Measurements from ENCODE around the gene FRYL. TPM values are rescaled to one million over a fixed set of nuclear protein-coding genes. Genes with fewer than 3 reads are reported as not detected.

The FRYL gene
- total RNA-seq, 1 experiment from 2014 or later: 47.7 TPM

DNA sequence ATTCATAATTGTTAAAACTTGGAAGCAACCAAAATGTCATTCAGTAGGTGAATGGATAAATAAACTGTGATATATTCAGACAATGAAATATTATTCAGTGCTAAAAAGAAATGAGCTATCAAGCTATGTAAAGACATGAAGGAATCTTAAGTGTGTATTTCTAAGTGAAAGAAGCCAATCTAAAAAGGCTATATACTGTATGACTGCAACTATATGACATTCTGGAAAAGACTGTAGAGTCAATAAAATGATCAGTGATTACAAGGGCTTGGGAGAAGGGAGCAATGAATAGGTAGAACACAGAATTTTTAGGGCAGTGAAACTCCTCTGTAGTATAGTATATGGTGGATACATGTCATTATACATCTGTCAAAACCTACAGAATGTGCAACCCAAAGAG lies 139.9 kb downstream of the FRYL start:
- Histone ChIP-seq H3K9me2 (ENCODE audit: insufficient read depth) (no peaks in the 10 kb centered on the region), H3K9me3 (ENCODE audit: control insufficient read depth in 1 of 2, insufficient read depth in 1 of 2, low read depth in 1 of 2, low read length in 2 of 2) (no peaks in the 10 kb centered on the region), H3K27me3 (ENCODE audit: insufficient read depth, low read length) (no peaks in the 10 kb centered on the region), H3K4me2 (ENCODE audit: low read length) (no peak overlapping the region), H3K9ac (ENCODE audit: low read length) (no peak overlapping the region), H3K4me1 (ENCODE audit: control insufficient read depth in 1 of 2, insufficient read depth in 2 of 2, low read length in 2 of 2) (peaks cover 5 to 12% of the 10 kb centered on the region in 2 experiments), H3K4me3 (replicated peaks in 1 of 2; ENCODE audit: low read depth in 1 of 2, low read length in 2 of 2) (no peak overlapping the region), H3K79me2 (ENCODE audit: insufficient read depth, low read length) (peaks cover 24% of the 10 kb centered on the region), H3K36me3 (ENCODE audit: control insufficient read depth in 1 of 2, insufficient read depth in 2 of 2, low read length in 2 of 2) (no peaks in the 10 kb centered on the region), H2AFZ (ENCODE audit: low read depth, low read length, poor library complexity, severe bottlenecking) (no peak overlapping the region), H4K20me1 (ENCODE audit: insufficient read depth) (no peaks in the 10 kb centered on the region), H3K27ac (ENCODE audit: low read depth, low read length) (no peak overlapping the region)
- DNase-seq (ENCODE audit: low read depth, low spot score) (no peak), ATAC-seq (no peak)
- CTCF ChIA-PET: no interaction called here
- intact Hi-C loops (cut with micrococcal nuclease): no loop called here
- BruUV-seq (replicated peaks): no TSS peak
- TF ChIP-seq EGR1 (IDR thresholded peaks at IDR 0.05; ENCODE audit: low read depth) (no peak), CBX3 (IDR thresholded peaks at IDR 0.05; ENCODE audit: low read depth) (no peak), FOSL1 (IDR thresholded peaks at IDR 0.05; ENCODE audit: low read depth) (no peak), RAD21 (IDR thresholded peaks at IDR 0.05; ENCODE audit: low read depth) (no peak), POLR2AphosphoS5 (IDR thresholded peaks at IDR 0.05; ENCODE audit: low read depth, low read length) (no peak), ZFX (IDR thresholded peaks at IDR 0.05) (no peak), SP1 (IDR thresholded peaks at IDR 0.05; ENCODE audit: low read depth) (no peak), SIN3A (IDR thresholded peaks at IDR 0.05; ENCODE audit: low read depth) (no peak), ZNF274 (IDR thresholded peaks at IDR 0.05; ENCODE audit: low read depth, low read length) (no peak), YY1 (IDR thresholded peaks at IDR 0.05; ENCODE audit: extremely low read depth, insufficient replicate concordance, low read depth, low read length) (no peak), SRF (IDR thresholded peaks at IDR 0.05; ENCODE audit: low read depth) (no peak), JUND (IDR thresholded peaks at IDR 0.05) (no peak), ELF1 (IDR thresholded peaks at IDR 0.05; ENCODE audit: borderline replicate concordance, low read depth) (no peak), EZH2 (IDR thresholded peaks at IDR 0.05) (no peak)
- TF ChIP-seq, protein P1, sequence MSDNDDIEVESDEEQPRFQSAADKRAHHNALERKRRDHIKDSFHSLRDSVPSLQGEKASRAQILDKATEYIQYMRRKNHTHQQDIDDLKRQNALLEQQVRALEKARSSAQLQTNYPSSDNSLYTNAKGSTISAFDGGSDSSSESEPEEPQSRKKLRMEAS (IDR thresholded peaks at IDR 0.05): no peak
- TF ChIP-seq, protein P2, sequence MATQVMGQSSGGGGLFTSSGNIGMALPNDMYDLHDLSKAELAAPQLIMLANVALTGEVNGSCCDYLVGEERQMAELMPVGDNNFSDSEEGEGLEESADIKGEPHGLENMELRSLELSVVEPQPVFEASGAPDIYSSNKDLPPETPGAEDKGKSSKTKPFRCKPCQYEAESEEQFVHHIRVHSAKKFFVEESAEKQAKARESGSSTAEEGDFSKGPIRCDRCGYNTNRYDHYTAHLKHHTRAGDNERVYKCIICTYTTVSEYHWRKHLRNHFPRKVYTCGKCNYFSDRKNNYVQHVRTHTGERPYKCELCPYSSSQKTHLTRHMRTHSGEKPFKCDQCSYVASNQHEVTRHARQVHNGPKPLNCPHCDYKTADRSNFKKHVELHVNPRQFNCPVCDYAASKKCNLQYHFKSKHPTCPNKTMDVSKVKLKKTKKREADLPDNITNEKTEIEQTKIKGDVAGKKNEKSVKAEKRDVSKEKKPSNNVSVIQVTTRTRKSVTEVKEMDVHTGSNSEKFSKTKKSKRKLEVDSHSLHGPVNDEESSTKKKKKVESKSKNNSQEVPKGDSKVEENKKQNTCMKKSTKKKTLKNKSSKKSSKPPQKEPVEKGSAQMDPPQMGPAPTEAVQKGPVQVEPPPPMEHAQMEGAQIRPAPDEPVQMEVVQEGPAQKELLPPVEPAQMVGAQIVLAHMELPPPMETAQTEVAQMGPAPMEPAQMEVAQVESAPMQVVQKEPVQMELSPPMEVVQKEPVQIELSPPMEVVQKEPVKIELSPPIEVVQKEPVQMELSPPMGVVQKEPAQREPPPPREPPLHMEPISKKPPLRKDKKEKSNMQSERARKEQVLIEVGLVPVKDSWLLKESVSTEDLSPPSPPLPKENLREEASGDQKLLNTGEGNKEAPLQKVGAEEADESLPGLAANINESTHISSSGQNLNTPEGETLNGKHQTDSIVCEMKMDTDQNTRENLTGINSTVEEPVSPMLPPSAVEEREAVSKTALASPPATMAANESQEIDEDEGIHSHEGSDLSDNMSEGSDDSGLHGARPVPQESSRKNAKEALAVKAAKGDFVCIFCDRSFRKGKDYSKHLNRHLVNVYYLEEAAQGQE (IDR thresholded peaks at IDR 0.05; ENCODE audit: low read depth): no peak
- TF ChIP-seq, protein P3, sequence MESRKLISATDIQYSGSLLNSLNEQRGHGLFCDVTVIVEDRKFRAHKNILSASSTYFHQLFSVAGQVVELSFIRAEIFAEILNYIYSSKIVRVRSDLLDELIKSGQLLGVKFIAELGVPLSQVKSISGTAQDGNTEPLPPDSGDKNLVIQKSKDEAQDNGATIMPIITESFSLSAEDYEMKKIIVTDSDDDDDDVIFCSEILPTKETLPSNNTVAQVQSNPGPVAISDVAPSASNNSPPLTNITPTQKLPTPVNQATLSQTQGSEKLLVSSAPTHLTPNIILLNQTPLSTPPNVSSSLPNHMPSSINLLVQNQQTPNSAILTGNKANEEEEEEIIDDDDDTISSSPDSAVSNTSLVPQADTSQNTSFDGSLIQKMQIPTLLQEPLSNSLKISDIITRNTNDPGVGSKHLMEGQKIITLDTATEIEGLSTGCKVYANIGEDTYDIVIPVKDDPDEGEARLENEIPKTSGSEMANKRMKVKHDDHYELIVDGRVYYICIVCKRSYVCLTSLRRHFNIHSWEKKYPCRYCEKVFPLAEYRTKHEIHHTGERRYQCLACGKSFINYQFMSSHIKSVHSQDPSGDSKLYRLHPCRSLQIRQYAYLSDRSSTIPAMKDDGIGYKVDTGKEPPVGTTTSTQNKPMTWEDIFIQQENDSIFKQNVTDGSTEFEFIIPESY (IDR thresholded peaks at IDR 0.05; ENCODE audit: extremely low read depth, insufficient replicate concordance, low read length): no peak
- TF ChIP-seq, protein P4, sequence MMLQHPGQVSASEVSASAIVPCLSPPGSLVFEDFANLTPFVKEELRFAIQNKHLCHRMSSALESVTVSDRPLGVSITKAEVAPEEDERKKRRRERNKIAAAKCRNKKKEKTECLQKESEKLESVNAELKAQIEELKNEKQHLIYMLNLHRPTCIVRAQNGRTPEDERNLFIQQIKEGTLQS (IDR thresholded peaks at IDR 0.05): no peak
- POLR2A ChIA-PET: no interaction called here
- RAD21 ChIA-PET (ENCODE audit: low non-redundant PET in 1 of 2, low total read pairs in 2 of 2, uncharacterized antibody in 2 of 2, unreplicated experiment in 2 of 2): no interaction called here

Measured in HCT116 (cell line).